ENCODE results near the gene ZNF746.
"Not testable (repeated sequence)": the region's sequence is repeated elsewhere in the genome, so short reads cannot be mapped to it uniquely, and the experiment has no call there.

The ZNF746 gene

DNA sequence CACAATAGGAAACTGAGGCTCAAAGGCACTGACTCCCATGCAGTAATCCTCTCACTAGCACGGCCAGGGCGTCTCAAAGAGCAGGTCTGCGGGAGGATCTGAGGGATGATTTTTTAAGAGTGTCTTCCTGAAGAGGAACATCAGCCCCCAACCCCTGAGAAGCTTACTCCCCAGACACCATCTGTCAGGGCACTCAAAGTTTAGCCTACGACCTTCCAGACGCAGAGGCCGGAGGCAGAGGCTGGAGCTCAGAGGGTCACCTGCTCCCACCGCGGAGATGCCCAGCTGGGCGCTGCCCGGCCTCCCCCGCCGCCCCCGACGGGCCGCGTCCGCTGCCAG, 38.4 kb downstream of the ZNF746 start:
- DNase-seq = no peak

DNA sequence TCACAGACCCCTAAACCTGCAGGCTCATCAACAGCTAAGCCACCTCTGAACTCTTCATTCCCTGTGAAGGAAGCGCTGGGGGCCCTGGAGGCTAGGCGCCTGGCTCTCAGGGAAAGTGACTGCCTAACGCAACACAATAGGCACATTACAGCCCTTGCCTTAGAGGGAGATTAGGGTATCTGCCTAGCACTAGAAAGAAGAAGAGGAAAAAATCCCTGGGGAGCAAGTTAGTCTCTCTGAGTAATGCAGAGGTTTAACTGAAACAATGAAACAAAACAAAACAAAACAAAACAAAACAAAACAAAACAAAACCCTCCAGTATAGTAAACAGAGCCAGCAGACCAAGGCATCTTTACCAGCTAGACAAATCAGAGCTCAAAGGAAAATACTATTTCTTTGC, 39.4 kb downstream of the ZNF746 start:
- DNase-seq = no peak

DNA sequence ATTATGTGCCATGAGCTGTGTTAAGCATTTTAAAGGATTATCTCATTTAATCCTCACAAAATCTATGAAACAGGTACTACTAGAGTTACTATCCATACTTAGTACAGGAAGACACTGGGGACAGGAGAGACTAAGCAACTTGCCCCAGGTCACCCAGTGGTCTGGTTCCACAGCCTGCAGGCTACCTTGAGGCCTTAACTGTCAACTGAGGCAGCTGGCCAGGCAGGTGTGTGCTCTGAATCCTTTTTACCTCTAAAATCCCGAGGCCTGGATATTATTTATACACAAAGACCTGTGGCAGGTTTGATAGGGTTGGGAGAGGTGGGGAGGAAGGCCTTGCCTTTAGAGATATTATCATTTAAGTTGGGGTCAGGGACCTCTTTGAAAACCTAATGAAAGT, 39.8 kb downstream of the ZNF746 start:
- no peak for DNase-seq

DNA sequence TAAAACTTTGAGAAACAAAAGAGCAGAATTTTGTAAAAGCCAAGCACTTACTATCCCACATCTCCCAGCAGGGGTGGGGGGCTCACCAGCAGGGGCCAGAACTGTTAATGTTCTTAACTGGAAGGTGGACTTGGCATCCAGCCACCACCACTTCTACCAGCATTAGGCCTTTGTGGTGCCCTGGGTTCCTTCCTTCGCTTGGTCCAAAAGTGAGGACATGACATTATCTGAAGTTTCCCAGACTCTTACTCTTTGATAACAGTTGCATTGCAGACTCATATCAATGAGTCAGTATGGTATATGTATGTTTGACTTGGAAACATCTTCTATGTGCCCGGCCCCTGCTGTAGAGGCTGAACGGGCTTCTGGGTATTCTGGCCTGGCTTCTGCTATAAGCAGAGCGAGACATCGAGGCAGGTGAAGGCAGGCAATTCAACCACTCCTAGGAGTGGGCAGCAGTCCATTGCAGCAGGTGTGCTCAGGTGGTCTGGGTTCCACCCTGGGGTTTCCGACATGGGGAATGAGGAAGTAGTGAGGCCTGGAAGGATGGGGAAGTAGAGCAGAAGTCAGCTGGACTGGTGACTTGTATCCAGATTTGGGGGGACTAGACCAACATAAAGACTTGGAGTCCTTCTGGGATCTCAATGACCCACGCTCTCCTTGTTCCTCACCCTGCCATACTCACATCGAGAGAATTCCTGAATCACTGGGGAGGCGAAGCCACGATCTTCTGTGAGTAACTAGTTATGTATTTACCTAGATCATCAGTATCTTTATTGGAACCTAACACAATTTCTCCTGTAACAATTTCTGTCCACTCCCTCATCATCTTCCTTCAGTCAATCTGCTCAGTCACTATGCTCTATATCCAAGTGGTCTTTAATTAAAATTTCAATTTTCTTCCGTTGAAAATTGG, 40.8 kb downstream of the ZNF746 start:
- DNase-seq = no peak

DNA sequence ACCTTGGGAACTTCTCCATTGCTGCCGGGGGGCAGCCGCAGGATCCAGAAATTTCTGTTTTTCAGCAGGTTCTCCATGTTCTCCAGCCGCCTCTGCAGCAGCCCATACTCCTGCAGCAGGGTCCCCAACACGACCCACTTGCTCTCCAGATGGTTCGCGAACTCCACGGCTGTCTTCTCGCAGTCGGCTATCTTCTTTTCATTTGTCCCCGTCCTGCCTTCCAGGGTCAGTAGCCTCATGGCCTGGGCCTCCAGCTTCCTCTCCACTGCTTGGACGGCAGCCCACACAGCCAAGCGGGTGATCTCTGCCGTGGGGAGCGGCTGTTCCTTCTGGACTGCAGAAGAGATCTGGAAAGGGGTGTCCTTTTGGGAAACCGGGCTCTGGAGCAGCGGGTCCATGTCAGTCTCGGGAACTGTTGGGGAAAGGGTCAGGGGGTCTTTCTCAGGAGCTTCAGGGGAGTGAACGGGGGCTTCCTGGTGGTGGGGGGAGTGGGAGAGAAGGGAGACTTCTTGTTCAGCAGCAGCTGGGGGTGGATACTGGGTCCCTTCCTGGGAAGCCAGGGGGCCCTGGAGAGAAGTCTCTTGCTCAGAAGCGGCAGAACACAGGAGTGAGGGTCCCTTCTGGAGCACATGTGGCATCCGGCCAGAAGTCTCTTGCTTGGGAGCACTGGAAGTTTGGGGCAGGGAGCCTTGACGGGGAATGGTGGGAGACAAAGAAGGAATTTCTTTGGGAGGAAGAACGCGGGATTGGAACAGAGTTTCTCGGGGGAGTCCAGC, 42.2 kb downstream of the ZNF746 start:
- no peak for DNase-seq

DNA sequence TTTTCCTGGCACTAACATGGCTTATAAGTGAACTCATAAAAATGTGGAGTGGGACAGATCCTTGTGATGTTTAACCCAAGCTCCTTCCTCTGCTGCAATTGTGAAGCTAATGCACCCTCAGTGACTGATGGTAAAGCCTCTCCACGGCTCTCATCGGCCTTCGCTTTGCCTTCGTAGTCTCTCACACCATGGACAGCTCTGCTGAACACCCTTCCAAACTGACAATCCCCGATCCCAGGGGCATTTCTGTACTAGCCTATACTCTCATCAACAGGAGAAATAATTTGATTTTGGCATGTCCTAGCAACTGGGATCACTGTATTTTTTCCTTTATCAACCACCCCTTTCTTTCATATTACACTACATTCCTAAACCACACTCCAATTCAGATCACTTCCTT, 42.9 kb downstream of the ZNF746 start:
- no peak for DNase-seq

DNA sequence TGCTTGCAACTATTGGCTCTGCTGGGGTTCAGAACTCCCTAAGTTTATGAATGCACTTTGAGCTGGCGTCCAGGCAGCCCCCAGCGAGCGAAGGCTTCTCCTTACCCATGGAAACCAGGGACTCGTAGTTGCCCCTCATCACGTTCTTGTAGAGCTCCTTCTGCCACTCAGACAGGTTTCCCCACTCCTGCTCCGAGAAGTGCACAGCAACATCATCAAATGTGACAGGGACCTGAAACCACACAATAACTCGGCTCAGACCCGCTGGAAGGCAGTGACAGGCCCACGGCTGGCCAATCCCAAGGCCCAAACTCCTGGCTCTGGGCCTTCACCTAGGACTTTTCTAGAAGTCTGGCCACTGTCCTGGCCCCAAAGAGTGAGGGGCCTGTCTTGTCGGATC, 43.6 kb downstream of the ZNF746 start:
- DNase-seq = no peak

DNA sequence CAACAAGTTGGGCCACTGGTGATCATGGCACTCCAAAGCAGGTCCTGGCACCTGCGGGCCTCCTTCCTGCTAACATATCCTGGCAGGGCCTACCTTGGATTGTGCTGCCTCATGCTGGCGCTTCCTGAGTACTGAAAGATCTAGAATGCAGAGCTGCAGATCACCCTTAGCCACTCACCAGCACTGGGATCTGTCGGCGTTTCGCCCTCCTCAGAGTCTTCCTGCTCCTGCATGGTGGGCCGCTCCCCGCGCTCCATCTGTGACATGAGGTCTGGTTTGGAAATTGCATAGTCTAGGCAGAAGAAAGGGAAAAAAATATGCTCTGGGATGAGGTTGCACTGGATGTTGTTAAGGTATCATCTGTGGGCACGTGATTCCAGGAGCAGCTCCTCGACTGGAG, 46.8 kb downstream of the ZNF746 start:
- DNase-seq = no peak

DNA sequence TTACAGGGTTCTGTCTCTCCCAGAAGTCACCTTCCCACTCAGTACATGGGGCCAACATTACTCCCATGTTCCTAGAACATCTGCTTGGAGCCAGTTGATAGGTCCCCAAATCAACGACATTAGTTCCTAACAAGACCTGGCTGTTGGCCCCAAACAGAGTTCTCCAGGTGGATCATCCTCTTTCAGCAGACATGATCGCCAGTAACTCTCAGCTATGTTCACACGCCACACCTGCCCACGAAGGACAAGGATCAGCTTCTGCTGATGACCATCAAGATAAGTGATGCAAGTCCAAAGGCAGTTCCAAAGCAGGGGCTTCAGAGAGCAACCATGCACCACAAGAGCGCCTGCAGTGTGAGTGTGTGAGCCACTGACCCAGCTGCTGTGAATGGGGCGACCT, 47.7 kb downstream of the ZNF746 start:
- no peak for DNase-seq

DNA sequence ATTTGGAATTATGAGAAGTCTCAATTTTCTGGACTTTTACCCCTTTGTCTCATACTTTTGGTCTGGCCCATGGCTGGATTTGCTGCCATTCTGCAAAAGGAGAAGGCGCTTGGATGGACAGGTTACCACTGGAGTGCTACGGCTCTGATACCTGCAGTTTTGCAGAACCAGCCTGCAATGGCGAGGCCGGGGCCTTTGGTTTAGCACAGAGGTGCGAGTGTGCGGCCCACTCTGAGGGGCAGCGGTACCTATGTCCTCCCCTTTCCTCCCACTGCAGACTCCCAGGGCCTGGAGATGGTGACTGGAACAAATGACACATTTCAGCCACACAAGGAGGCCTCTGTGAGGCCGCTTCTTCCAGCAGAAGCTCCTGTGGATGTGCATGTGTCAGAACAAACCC, 48.6 kb downstream of the ZNF746 start:
- no peak for DNase-seq

DNA sequence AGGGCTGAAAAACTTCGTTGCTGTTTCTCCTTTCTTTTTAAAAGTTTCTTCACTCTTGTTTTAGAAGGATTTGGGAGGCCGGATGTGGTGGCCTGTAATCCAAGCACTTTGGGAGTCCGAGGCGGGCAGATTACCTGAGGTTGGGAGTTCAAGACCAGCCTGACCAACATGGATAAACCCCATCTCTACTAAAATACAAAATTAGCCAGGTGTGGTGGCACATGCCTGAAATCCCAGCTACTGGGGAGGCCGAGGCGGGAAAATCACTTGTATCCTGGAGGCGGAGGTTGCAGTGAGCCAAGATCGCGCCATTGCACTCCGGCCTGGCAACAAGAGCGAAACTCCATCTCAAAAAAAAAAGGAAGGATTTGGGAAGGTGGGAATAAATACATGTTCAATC, 51.6 kb downstream of the ZNF746 start:
- not testable (repeated sequence) for DNase-seq

DNA sequence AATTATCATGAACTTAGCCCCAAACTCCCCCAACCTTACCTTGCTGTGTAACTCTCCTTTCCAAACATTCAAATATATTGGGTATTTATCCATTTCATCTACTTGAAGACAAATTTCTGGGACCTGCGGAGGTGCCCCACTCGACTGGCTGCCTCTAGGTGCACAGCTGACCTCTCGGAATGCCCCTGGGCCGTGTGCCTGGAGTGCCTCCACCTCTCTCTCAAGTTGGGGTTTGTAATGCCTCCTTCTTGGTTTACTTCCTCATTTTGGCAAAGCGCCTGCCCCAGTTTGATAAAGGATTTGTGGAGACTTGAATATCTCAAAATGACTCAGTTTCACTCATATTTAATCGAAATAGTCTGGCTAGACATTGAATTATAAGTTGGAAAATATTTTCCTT, 53.3 kb downstream of the ZNF746 start:
- DNase-seq = no peak

DNA sequence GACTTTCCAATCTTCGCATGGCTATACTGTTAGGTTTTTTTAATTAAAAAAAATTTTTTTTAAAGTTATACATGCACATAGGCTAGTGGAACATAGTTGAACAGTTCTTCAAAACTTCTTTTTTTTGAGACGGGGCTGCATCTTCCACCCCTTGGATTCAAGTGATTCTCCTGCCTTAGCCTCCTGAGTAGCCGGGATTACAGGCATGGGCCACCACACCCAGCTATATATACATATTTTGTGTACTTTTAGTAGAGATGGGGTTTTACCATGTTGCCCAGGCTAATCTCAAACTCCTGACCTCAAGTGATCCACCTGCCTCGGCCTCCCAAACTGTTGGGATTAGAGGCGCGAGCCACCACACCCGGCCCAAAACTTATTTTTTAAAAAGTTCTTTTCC, 54.1 kb downstream of the ZNF746 start:
- no peak for DNase-seq

DNA sequence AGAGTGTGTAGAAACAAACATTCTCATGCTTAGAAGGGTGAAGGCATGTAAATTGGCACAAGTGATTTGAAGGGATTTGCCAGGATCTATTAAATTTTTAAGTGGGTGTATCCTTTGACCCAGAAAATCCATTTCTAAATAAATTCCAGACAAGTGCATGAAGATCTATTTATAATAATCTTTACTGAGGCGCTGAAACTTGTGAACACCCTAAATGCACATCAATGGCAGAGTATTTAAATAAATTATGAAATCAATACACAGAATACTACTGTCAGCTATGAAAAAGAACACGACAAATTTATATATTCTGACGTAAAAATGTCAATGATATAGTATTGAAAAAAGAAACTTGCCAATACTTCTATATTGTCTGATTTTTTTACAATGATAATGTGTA, 54.7 kb downstream of the ZNF746 start:
- no peak for DNase-seq

DNA sequence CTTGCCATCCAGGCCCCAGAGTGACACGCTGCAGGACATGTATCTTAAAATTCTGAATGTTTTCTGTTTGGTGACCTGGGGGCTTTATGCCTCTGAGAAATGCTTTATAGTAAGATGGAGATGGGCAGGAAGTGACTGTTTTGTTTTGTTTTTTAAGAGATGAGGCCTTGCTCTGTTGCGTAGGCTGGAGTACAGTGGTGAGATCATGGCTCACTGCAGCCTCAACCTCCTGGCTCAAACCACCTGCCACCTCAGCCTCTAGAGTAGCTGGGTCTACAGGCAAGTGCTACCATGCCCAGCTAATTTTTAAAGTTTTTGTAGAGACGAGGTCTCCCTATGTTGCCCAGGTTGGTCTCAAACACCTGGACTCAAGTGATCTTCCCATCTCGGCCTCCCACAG, 57.4 kb downstream of the ZNF746 start:
- DNase-seq = no peak

DNA sequence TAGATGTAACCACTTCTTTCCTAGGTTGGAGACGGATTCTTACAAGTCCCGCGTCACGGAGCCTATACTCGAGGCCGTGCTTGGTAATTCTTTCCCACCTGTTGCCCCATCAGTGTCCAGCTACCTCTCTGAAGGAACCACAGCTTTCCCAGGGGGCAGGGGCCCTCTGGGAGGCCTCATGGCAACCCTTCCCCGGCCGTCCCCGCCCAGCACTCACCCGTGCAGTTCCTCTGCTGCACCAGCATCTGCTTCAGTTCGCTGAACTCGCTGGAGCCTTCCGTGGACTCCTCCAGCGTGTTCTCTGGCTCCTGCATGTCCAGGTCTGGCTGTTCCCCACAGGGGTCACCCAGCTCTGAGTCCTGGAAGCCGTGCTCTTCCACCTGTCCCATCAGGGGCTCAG, 61.3 kb downstream of the ZNF746 start:
- no peak for DNase-seq

DNA sequence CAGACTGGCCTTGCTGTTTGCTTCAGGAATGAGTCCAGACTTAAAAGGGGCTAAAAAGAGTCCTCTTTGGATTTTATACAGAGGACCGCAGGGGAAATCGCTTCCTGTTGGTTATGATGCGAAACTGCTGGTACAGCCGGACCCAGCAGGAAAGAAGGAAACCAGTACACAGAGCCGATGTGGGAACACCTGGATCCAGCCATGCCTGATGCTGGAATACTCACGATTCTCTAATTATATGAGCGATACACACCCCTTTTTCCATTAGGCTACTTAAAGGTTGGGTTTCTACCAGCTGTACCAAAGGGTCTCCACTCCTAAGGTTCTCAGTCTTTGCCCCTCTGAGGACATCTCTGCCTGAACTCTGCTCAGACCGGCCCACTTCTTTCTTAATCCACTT, 64.5 kb downstream of the ZNF746 start:
- DNase-seq = no peak

DNA sequence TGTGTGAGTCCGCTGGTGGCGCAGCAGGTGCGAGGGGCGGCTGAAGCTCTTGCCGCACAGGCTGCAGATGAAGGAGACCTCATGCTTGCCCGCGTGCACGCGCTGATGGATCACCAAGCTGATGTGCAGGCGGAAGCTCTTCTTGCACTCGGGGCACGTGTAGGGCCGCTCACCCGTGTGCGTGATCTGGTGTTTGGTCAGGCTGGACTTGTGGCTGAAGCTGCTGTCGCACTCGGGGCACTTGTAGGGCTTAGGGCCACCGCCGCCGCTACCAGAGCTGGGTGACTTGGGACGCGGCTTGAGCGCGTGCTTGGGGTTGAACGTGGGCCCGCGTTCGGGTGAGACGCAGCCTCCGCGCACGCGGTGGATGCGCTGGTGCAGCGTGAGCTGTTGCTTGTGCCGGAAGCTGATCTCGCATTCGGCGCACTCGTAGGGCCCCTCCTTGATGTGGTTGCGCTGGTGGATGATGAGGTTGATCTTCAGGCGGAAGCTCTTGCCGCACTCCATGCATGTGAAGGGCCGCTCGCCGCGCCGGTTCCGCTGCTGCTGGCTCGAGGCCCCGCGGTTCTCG, 65.4 kb downstream of the ZNF746 start:
- no peak for DNase-seq

DNA sequence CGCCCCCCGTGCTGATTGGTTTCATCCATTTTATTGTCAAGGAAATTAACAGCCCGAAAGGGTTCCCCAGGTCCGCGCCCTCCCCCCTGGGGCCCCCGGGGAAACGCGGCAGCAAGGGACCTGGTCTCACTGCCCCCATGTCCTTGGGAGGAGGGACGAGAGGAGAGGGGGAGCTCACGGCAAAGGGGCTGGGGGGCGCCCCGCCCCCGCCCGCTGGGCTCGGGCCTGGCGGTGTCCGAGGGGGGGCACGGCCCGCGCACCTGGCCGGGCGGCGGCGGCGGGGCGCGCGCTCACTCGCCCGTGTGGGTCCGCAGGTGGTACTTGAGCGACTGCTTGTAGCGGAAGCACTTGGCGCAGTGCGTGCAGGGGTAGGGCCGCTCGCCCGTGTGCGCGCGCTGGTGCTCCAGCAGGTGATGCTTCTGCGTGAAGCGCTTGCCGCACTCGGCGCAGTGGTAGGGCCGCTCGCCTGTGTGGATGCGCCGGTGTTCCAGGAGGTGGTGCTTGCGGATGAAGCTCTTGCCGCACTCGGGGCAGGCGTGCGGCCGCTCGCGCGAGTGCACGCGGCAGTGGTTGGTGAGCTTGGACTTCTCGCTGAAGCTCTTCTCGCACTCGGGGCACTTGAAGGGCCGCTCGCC, 66.0 kb downstream of the ZNF746 start:
- DNase-seq = no peak

DNA sequence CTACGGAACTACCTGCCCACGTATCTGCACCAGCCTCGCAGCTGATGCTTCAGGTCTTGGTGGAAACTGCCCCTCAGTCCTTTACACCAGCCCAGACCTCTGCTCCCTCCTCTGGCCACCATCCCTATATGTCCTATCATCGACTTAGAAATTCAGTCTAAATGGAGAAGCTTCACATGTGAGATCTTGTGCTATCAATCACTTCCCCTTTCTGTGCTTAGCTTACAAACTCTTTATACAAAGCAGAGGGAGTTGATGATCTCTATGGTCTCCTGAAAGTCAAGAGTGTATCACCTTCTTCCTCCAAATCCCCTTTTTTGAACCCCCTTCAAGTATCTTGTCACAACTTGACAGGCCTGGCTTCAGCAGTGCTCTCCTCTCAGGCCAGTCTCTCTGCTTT, 67.4 kb downstream of the ZNF746 start:
- DNase-seq = no peak

DNA sequence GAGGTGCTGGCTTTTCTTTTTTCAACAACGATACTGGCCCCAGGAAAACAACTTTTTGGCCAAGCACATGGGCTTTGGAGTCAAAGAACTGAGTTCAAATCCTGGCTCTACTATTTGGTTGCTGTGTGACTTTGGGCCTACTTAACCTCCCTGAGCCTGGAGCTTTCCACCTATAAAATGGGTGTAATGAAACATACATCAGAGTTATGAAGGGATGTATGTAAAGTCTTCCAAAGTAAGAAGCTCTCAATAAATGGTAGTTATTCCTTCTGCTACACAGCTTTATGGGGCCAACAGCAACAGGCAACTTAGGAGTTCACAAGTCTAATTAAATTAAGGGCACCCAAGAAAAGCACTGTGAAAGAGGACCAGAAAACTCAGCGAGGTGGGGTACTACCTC, 69.7 kb downstream of the ZNF746 start:
- DNase-seq = no peak

DNA sequence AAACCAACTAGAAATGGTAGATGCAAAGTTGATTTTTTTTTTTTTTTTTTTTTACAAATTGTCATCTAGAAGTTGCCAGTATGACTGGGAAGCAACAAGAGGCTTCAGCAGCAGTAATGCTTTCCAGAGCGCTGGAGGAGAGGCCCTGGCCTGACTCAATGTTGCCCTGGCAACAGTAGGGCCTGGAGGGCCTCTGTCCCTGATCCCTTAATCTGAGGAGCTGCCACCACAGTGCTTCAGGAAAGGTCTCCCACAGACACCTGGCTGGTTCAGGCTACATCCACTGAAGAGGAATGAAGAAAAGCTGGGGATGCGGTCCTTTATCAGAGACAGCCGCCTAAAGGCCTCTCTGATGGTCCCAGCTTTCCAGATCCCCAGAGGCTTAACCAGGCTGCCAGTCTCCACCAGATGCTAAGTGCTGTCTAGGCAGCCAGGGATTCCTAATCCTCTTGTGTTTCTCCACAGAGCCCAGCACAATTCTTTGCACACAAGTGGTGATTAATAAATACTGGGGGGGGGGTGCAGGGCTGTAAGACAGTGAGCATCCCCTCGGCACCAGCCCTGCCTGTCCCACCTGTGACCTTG, 70.4 kb downstream of the ZNF746 start:
- no peak for DNase-seq

Data from fibroblast of skin of abdomen (primary cell).